ENCODE data around the gene KRTAP5-1. TPM values are rescaled to one million over a fixed set of nuclear protein-coding genes. Genes with fewer than 3 reads are reported as not detected.

The KRTAP5-1 gene
- total RNA-seq, 4 donors from 2014 or later, result not detected

GRCh38 chr11:1569251-1569780, 15.8 kb downstream of the KRTAP5-1 start:
- TF ChIP-seq CTCF (IDR thresholded peaks at IDR 0.05), result no peak
- ATAC-seq (ENCODE audit: low FRiP score) (no peak), DNase-seq (ENCODE audit: low spot score) (no peak)

DNA sequence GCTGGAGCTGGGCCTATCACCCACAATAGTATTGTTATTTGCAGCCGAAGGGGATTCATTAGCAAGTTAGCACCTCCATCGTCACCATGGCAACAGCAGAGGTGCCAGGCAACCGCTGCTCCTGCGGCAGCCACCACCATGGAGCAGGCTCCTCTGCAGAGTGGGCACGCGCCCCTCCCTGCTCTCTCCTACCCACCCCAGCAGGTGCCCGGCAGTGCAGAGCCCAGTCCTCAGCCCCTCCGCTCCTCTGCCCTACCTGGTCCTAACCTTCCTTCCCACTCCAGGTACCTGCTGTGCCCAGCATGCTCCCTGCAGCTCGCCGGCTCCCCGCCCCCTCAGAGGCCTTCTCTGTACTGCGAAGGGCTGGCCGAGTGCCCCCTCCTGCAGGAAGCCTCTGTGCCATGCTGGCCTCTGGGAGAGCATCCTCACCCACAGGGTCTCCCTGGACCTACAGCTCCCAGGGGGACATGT, 16.6 kb downstream of the KRTAP5-1 start:
- DNase-seq (ENCODE audit: low spot score) (no peak), ATAC-seq (ENCODE audit: low FRiP score) (no peak)
- TF ChIP-seq CTCF (IDR thresholded peaks at IDR 0.05), result no peak

- DNase-seq (ENCODE audit: low spot score) (no peak), ATAC-seq (ENCODE audit: low FRiP score) (no peak)
- TF ChIP-seq CTCF (IDR thresholded peaks at IDR 0.05), result no peak
These were observed 17.4 kb downstream of the KRTAP5-1 start for GRCh38 chr11:1567721-1568100.

GRCh38 chr11:1567052-1567720, 17.9 kb downstream of the KRTAP5-1 start:
- no peak for ATAC-seq (ENCODE audit: low FRiP score)
- no peak for TF ChIP-seq CTCF (IDR thresholded peaks at IDR 0.05)

DNA sequence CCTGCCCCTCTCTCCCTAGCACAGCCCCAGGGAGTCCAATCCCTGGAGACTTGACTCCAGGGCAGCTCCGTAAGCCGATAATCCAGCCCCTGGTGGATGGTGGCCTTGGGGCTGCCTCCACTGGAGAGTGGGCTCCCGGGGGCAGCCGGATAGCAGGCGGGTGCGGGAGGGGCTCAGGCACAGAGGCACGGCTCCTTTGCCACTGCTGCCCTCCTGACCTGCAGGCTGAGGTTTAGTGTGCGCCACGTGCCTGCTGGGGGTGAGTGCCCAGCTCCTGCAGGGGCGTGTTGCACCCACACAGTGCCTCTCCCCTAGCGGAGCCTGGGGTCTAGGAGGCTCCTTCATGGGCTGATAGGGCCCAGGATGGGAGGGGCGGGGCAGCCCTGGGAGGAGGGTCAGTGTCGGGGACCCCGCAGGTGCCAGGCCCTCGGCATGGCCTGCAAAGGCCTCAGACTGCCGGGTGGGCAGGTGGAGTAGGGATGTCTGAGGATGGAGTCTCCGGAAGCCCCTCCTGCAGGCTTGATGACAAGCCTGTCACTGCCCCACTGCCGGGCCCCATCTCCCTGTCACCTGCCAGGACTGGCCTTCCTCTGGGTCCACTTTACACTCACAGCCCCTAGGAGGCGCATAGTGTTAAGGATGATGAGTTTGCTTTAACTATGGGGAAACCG, 18.6 kb downstream of the KRTAP5-1 start:
- no peak for TF ChIP-seq CTCF (IDR thresholded peaks at IDR 0.05)
- ATAC-seq (ENCODE audit: low FRiP score) (no peak), DNase-seq (ENCODE audit: low spot score) (no peak)

More at GRCh38 chr11:1567052-1567720, 17.9 kb downstream of the KRTAP5-1 start:
- DNase-seq (ENCODE audit: low spot score), result no peak

GRCh38 chr11:1565904-1566247, 19.2 kb downstream of the KRTAP5-1 start:
- no peak for TF ChIP-seq CTCF (IDR thresholded peaks at IDR 0.05)
- DNase-seq (ENCODE audit: low spot score) (no peak), ATAC-seq (ENCODE audit: low FRiP score) (no peak)

All from omental fat pad (tissue), 4 donors.